HepG2 (cell line): ENCODE results near the gene LCE1A. TPM values are rescaled to one million over a fixed set of nuclear protein-coding genes. Genes with fewer than 3 reads are reported as not detected.

Experiments used
- ATAC-seq: fragments of 200-7000 bp; cut with Tn5 transposase; 3 replicates; pipeline ENCODE4 v1.9.1; 2020; ENCODE audit warnings: mild to moderate bottlenecking, moderate library complexity
- Bru-seq: library from RNA; stranded (reverse); fragments of 400-500 nt; gene quantifications from one replicate; lab custom pipeline; 2021; lab: Mats Ljungman, UMichigan
- BruChase-seq, 2 experiments: library from RNA; stranded (reverse); fragments of 400-500 nt; gene quantifications; one replicate each; lab custom pipeline; 2021; lab: Mats Ljungman, UMichigan
- BruUV-seq: library from RNA; stranded (reverse); fragments of 400-500 nt; replicated peaks from 2 replicates; lab custom pipeline; 2021; lab: Mats Ljungman, UMichigan
- CTCF ChIA-PET: fragments of 300-600 bp; formaldehyde crosslinking; extraction: SDS; loops from one replicate; lab custom pipeline; 2021; ENCODE audit warnings: low total read pairs, inconsistent platforms, low intra/inter-chr PET ratio; lab: Yijun Ruan, JAX
- POLR2A ChIA-PET: fragments of 350-600 bp; sonication (Branson Sonifier 250); formaldehyde crosslinking; loops from one replicate; lab custom pipeline; 2020; ENCODE audit warnings: antibody characterized with exemption, inconsistent platforms; lab: Yijun Ruan, JAX
- DNase-seq: peaks from one replicate; pipeline ENCODE4 v3.0.0-alpha.2; 2015; ENCODE audit warnings: low spot score
- FAIRE-seq: peaks from 3 replicates; lab custom pipeline; 2011; peaks lifted over from hg19 to GRCh38; lab: Jason Lieb, UNC
- H2AFZ ChIP-seq: one replicate; pipeline ENCODE4 v1.6.1; 2011; ENCODE audit warnings: low read length, inconsistent platforms
- H3K27ac ChIP-seq: fragments of 300-600 bp; 3 replicates; pipeline ENCODE4 v1.8.0; 2011; ENCODE audit warnings: mixed run types, mild to moderate bottlenecking, mixed read lengths, low read length, inconsistent platforms; ENCODE audit not compliant: insufficient read depth; ENCODE audit errors: extremely low read length
- H3K27me3 ChIP-seq, 2 experiments: fragments of 200-600 bp in 1 of 2; 2 replicates in 1 of 2; 3 replicates in 1 of 2; pipeline versions ENCODE4 v1.6.0 to v1.8.0; 2011; ENCODE audit warnings: low read length in 2 of 2, mild to moderate bottlenecking in 2 of 2, moderate library complexity in 2 of 2, inconsistent platforms in 1 of 2; ENCODE audit not compliant: insufficient read depth in 2 of 2, control insufficient read depth in 1 of 2
- H3K36me3 ChIP-seq, 2 experiments: fragments of 200-600 bp in 1 of 2; replicated peaks in 1 of 2; 2 replicates in 1 of 2; 3 replicates in 1 of 2; pipeline versions ENCODE4 v1.5.1 to v1.8.0; 2011; ENCODE audit warnings: low read length in 2 of 2, inconsistent platforms in 1 of 2; ENCODE audit not compliant: insufficient read depth in 2 of 2, control insufficient read depth in 1 of 2
- H3K4me1 ChIP-seq: 2 replicates; pipeline ENCODE4 v1.5.1; 2012; ENCODE audit warnings: low read length, inconsistent platforms; ENCODE audit not compliant: insufficient read depth
- H3K4me2 ChIP-seq: 2 replicates; pipeline ENCODE4 v1.6.0; 2011; ENCODE audit warnings: low read depth, low read length, inconsistent platforms
- H3K4me3 ChIP-seq, 3 experiments: fragments of 200-600 bp in 1 of 3; sonication (generic), shearing (Covaris generic) in 1 of 3; replicated peaks in 1 of 3; 2 replicates each; pipeline ENCODE4 v1.5.1; 2011 to 2016; ENCODE audit warnings: low read length in 3 of 3, inconsistent platforms in 2 of 3, low read depth in 2 of 3, mild to moderate bottlenecking in 2 of 3, control low read depth in 1 of 3, mixed read lengths in 1 of 3; ENCODE audit not compliant: insufficient read depth in 1 of 3
- H3K79me2 ChIP-seq: one replicate; pipeline ENCODE4 v1.6.1; 2011; ENCODE audit warnings: low read length, inconsistent platforms; ENCODE audit not compliant: insufficient read depth
- H3K9ac ChIP-seq: 2 replicates; pipeline ENCODE4 v1.6.0; 2011; ENCODE audit warnings: mild to moderate bottlenecking, low read depth, low read length, inconsistent platforms; ENCODE audit not compliant: insufficient read depth
- H3K9me3 ChIP-seq: 2 replicates; pipeline ENCODE4 v1.5.1; 2012; ENCODE audit warnings: mild to moderate bottlenecking, low read length
- H4K20me1 ChIP-seq: 2 replicates; pipeline ENCODE4 v1.6.0; 2011; ENCODE audit warnings: inconsistent platforms, mild to moderate bottlenecking, low read length, moderate library complexity; ENCODE audit not compliant: insufficient read depth
- ARNTL ChIP-seq: sonication (generic); formaldehyde crosslinking; IDR thresholded peaks from 2 replicates; pipeline ENCODE4 v1.4.0; 2020; ENCODE audit warnings: mild to moderate bottlenecking, missing genetic modification reagents
- CBFB ChIP-seq: sonication (generic); formaldehyde crosslinking; IDR thresholded peaks from 2 replicates; pipeline ENCODE4 v1.4.0; 2020; ENCODE audit warnings: missing genetic modification reagents
- FOXK1 ChIP-seq: sonication (generic); formaldehyde crosslinking; IDR thresholded peaks from 2 replicates; pipeline ENCODE4 v1.4.0; 2020; ENCODE audit warnings: low read depth, missing genetic modification reagents, borderline replicate concordance
- PHF21A ChIP-seq: sonication (generic); formaldehyde crosslinking; IDR thresholded peaks from 2 replicates; pipeline ENCODE4 v1.5.0; 2020; ENCODE audit warnings: mild to moderate bottlenecking, missing genetic modification reagents
- ZBTB44 ChIP-seq: sonication (generic); formaldehyde crosslinking; IDR thresholded peaks from 2 replicates; pipeline ENCODE4 v1.4.0; 2020; ENCODE audit warnings: missing genetic modification reagents
- ZFP62 ChIP-seq: sonication (generic); formaldehyde crosslinking; IDR thresholded peaks from 2 replicates; pipeline ENCODE4 v1.4.0; 2020; ENCODE audit warnings: missing genetic modification reagents
- ZKSCAN1 ChIP-seq: fragments of 150-350 bp; IDR thresholded peaks from 2 replicates; pipeline ENCODE4 v1.6.1; 2014; ENCODE audit warnings: low read length
- ZNF12 ChIP-seq: sonication (generic); formaldehyde crosslinking; IDR thresholded peaks from 2 replicates; pipeline ENCODE4 v1.5.0; 2020; ENCODE audit warnings: missing genetic modification reagents
- ZNF350 ChIP-seq: sonication (generic); formaldehyde crosslinking; IDR thresholded peaks from 2 replicates; pipeline ENCODE4 v1.4.0; 2020; ENCODE audit warnings: mild to moderate bottlenecking, low read depth, missing genetic modification reagents, borderline replicate concordance
- ZNF841 ChIP-seq: sonication (generic); formaldehyde crosslinking; IDR thresholded peaks from 2 replicates; pipeline ENCODE4 v1.8.1; 2023; ENCODE audit warnings: missing genetic modification reagents, borderline replicate concordance
- WGBS: methylation state at CpG from one replicate; pipeline ENCODE4 v1.1.6; 2017; ENCODE audit warnings: low lambda C conversion rate; 5-methylcytosine and 5-hydroxymethylcytosine counted together
- in situ Hi-C: cut with HindIII; loops from 2 replicates; pipeline ENCODE4 v1.10.0; 2017; ENCODE audit warnings: low pct_unique_long_range_greater_than_20kb; ENCODE audit not compliant: extremely low pct_ligation_motif_present
- intact Hi-C: fragments of 100-400 bp; cut with micrococcal nuclease; formaldehyde crosslinking; loops from one replicate; pipeline ENCODE4 v1.10.0; 2022; ENCODE audit not compliant: unreplicated experiment
- long read RNA-seq, 2 experiments: library from RNA in 1 of 2; library from polyadenylated mRNA in 1 of 2; stranded (forward) in 1 of 2; unstranded in 1 of 2; transcript quantifications; one replicate each; pipeline ENCODE4 v2.0.0, GENCODE V29; 2019 to 2022
- polyA minus RNA-seq, 3 experiments: library from RNA; depleted of rRNA, polyadenylated mRNA; stranded (reverse); fragments of >200 nt; gene quantifications; 2 replicates each; pipeline ENCODE4 v1.2.3, GENCODE V29; 2011; ENCODE audit warnings: low replicate concordance in 1 of 3
- polyA plus RNA-seq, 8 experiments: library from polyadenylated mRNA; depleted of rRNA in 3 of 8; stranded (reverse) in 7 of 8; unstranded in 1 of 8; fragments of >200 nt; fragmentation: Illumina TruSeq in 4 of 8; extraction: Trizol in 4 of 8; gene quantifications; 2 replicates each; pipeline versions ENCODE4 v1.2.1 to v1.2.3, GENCODE V29; 2011 to 2016; ENCODE audit warnings: low read depth in 4 of 8, missing spikeins in 1 of 8, mixed read lengths in 1 of 8; ENCODE audit not compliant: insufficient read depth in 1 of 8
- total RNA-seq, 5 experiments: library from RNA; depleted of rRNA; stranded (reverse); fragments of >200 nt; fragmentation: Illumina TruSeq; extraction: Trizol; gene quantifications; 2 replicates each; pipeline ENCODE4 v1.2.3, GENCODE V29; 2016; ENCODE audit warnings: low read depth in 1 of 5
- TF ChIP-seq, protein P1 (sequence below): sonication (generic); formaldehyde crosslinking; IDR thresholded peaks from 2 replicates; pipeline ENCODE4 v1.5.0; 2020; ENCODE audit warnings: mild to moderate bottlenecking, missing genetic modification reagents

Gene LCE1A
- total RNA-seq (2016; rRNA removed; fragmentation: Illumina TruSeq; extraction: Trizol) (not detected in 2 replicates), polyA plus RNA-seq (2011; rRNA removed) (not detected in 2 replicates), polyA minus RNA-seq (2011; rRNA and poly(A)+ RNA removed; ENCODE audit: low replicate concordance) (not detected in 2 replicates), Bru-seq, nascent RNA (not detected), BruChase-seq, experiment 1, labeled RNA remaining after a 6-hour chase (not detected), BruChase-seq, experiment 2, labeled RNA remaining after a 2-hour chase (not detected)
- total RNA-seq (2016; cell fraction: cytosol; rRNA removed; fragmentation: Illumina TruSeq; extraction: Trizol; ENCODE audit: low read depth) = not detected in 2 replicates
- not detected in 2 replicates for total RNA-seq (2016; cell fraction: insoluble cytoplasmic fraction; rRNA removed; fragmentation: Illumina TruSeq; extraction: Trizol)
- not detected in 2 replicates for total RNA-seq (2016; cell fraction: membrane; rRNA removed; fragmentation: Illumina TruSeq; extraction: Trizol)
- total RNA-seq (2016; cell fraction: nucleus; rRNA removed; fragmentation: Illumina TruSeq; extraction: Trizol) = not detected in 2 replicates
- not detected in 2 replicates for polyA plus RNA-seq (2011; cell fraction: cytosol; rRNA removed)
- polyA plus RNA-seq (2011; cell fraction: nucleus; rRNA removed) = not detected in 2 replicates
- not detected in 2 replicates for polyA plus RNA-seq (2012)
- not detected in 2 replicates for polyA plus RNA-seq (2016; cell fraction: cytosol; fragmentation: Illumina TruSeq; extraction: Trizol; ENCODE audit: low read depth)
- polyA plus RNA-seq (2016; cell fraction: insoluble cytoplasmic fraction; fragmentation: Illumina TruSeq; extraction: Trizol; ENCODE audit: low read depth) = not detected in 2 replicates
- polyA plus RNA-seq (2016; cell fraction: membrane; fragmentation: Illumina TruSeq; extraction: Trizol; ENCODE audit: low read depth) = not detected in 2 replicates
- polyA plus RNA-seq (2016; cell fraction: nucleus; fragmentation: Illumina TruSeq; extraction: Trizol; ENCODE audit: insufficient read depth, low read depth) = not detected in 2 replicates
- not detected in 2 replicates for polyA minus RNA-seq (2011; cell fraction: cytosol; rRNA and poly(A)+ RNA removed)
- polyA minus RNA-seq (2011; cell fraction: nucleus; rRNA and poly(A)+ RNA removed) = not detected in 2 replicates
- long read RNA-seq, experiment 1 = 0 reads
- long read RNA-seq, experiment 2 = 0 reads

DNA sequence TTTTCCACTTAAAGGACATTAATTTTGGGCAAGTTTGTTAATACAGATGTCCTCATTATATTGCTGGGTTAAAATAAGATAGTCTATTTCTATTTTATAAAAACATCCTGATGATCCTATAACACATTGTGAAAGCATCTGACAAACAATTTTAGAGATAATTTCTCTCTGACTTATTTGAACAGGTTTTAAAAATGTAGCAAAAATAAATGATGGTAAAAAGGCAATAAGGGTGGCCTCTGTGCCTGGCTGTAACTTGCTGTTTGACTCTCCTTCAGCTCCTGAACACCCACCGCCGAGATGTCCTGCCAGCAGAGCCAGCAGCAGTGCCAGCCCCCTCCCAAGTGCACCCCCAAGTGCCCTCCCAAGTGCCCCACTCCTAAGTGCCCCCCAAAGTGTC is at the start of gene LCE1A:
Gene LCE1A, plus strand, starts transcription at position 301 of the 400 bp plus-strand sequence. Its CDS starts 0 bp downstream, at position 301.
- intact Hi-C loops = no loop called here
- BruUV-seq = no TSS peak
- H3K27ac ChIP-seq = no peak within 1 kb of the TSS
- no peak within 1 kb of the TSS for H3K9ac ChIP-seq
- H3K4me1 ChIP-seq = no peaks in the 10 kb centered on the region
- H2AFZ ChIP-seq = no peak within 1 kb of the TSS
- ATAC-seq = no peak
- no peak for TF ChIP-seq ZNF841 (CRISPR knock-in tag)
- TF ChIP-seq PHF21A = no peak
- no peak for TF ChIP-seq ZNF12
- TF ChIP-seq, protein P1, sequence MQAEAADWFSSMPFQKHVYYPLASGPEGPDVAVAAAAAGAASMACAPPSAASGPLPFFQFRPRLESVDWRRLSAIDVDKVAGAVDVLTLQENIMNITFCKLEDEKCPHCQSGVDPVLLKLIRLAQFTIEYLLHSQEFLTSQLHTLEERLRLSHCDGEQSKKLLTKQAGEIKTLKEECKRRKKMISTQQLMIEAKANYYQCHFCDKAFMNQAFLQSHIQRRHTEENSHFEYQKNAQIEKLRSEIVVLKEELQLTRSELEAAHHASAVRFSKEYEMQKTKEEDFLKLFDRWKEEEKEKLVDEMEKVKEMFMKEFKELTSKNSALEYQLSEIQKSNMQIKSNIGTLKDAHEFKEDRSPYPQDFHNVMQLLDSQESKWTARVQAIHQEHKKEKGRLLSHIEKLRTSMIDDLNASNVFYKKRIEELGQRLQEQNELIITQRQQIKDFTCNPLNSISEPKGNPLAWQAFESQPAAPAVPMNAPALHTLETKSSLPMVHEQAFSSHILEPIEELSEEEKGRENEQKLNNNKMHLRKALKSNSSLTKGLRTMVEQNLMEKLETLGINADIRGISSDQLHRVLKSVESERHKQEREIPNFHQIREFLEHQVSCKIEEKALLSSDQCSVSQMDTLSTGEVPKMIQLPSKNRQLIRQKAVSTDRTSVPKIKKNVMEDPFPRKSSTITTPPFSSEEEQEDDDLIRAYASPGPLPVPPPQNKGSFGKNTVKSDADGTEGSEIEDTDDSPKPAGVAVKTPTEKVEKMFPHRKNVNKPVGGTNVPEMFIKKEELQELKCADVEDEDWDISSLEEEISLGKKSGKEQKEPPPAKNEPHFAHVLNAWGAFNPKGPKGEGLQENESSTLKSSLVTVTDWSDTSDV (CRISPR knock-in tag) = no peak
- TF ChIP-seq ZNF350 (CRISPR knock-in tag) = no peak
- TF ChIP-seq CBFB = no peak
- no peak for TF ChIP-seq FOXK1 (CRISPR knock-in tag)
- TF ChIP-seq ZFP62 (CRISPR knock-in tag) = no peak
- TF ChIP-seq ZBTB44 = no peak
- no peak for TF ChIP-seq ARNTL
- TF ChIP-seq ZKSCAN1 = no peak
- TF ChIP-seq, all 625 proteins: peak for 0
- Histone ChIP-seq H3K27me3 (no peaks in the 10 kb centered on the region), H3K9me3 (no peaks in the 10 kb centered on the region), H3K79me2 (no peaks in the 10 kb centered on the region), H4K20me1 (no peaks in the 10 kb centered on the region), H3K36me3 (no peaks in the 10 kb centered on the region), H3K4me3 (no peak within 1 kb of the TSS), H3K4me2 (no peak within 1 kb of the TSS)
- in situ Hi-C loops = no loop called here
- DNase-seq = no peak
- WGBS = 0% methylated on average over 2 of the region's 2 CpGs
- CTCF ChIA-PET = no interaction called here
- no peak for FAIRE-seq
- POLR2A ChIA-PET = no interaction called here
